H7 (cell line): Measurements from ENCODE around the gene MYRIP. TPM values are rescaled to one million over a fixed set of nuclear protein-coding genes. Genes with fewer than 3 reads are reported as not detected.
"Not testable (repeated sequence)": the region's sequence is repeated elsewhere in the genome, so short reads cannot be mapped to it uniquely, and the experiment has no call there.

Source experiments
- DNase-seq: peaks from one replicate; pipeline ENCODE4 v3.0.0; 2012
- H3K27me3 ChIP-seq: 2 replicates; pipeline ENCODE4 v1.6.0; 2011; ENCODE audit warnings: mild to moderate bottlenecking, low read length; ENCODE audit not compliant: control insufficient read depth, insufficient read depth
- H3K36me3 ChIP-seq: replicated peaks from 2 replicates; pipeline ENCODE4 v1.5.1; 2011; ENCODE audit warnings: low read length; ENCODE audit not compliant: control insufficient read depth, insufficient read depth
- H3K4me3 ChIP-seq: 2 replicates; pipeline ENCODE4 v1.5.1; 2011; ENCODE audit warnings: low read depth, mild to moderate bottlenecking, control low read depth, low read length, moderate library complexity; ENCODE audit not compliant: insufficient read depth
- total RNA-seq: library from RNA; depleted of rRNA; stranded (reverse); fragments of >200 nt; shearing (Covaris generic); gene quantifications from 2 replicates; pipeline ENCODE4 v1.2.3, GENCODE V29; 2014

MYRIP gene
- total RNA-seq, 1 experiment from 2014 or later: 7.8 TPM

- H3K36me3 ChIP-seq, H3K4me3 ChIP-seq, DNase-seq, H3K27me3 ChIP-seq: not testable (repeated sequence)
Measured at GRCh38 chr3:40025892-40026291, 216.5 kb downstream of the MYRIP start.

GRCh38 chr3:40035177-40035576 is 225.8 kb downstream of the MYRIP start:
- no peak for DNase-seq
- H3K4me3 ChIP-seq: no peak overlapping the region
- H3K27me3 ChIP-seq: no peaks in the 10 kb centered on the region
- no peaks in the 10 kb centered on the region for H3K36me3 ChIP-seq

DNA sequence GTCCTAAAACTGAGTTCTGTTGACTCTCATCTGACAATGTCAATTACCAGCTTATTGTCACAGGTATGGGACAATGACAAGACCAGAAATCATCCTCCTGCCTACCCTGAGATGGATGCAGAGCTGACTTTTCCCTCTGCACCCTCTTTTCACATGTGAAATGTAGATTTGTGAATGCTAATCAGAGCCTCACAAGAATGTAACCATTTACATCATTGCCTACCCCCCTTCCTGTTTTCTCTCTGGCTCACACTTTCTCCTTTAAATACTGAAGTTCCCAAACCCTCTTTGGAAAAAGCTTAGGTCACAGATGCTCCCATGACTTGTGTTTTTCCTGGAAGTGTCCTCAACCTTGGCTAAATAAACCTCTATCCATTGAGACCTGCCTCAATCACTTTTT is 228.2 kb downstream of the MYRIP start:
- no peaks in the 10 kb centered on the region for H3K27me3 ChIP-seq
- no peak overlapping the region for H3K4me3 ChIP-seq
- no peaks in the 10 kb centered on the region for H3K36me3 ChIP-seq
- DNase-seq: no peak

- H3K27me3 ChIP-seq: no peaks in the 10 kb centered on the region
- no peak for DNase-seq
- H3K4me3 ChIP-seq: no peak overlapping the region
- H3K36me3 ChIP-seq: no peaks in the 10 kb centered on the region
Measured at GRCh38 chr3:40042752-40043443, 233.5 kb downstream of the MYRIP start.

DNA sequence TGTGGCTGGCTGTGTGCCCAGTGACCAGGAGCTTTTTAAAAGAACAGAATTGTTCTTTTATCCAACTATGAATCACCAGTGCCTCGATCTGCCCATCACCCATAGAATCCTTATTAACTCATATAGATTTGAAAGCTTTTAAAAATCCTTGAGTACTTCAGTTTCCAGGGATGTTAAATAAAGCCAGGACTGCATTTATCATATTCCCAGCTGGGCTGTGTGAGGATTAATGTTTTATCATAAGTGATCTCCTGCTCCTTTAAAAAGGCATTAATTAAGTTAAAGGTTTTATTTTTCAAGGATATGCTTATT is 234.0 kb downstream of the MYRIP start:
- DNase-seq: no peak
- Histone ChIP-seq H3K27me3 (no peaks in the 10 kb centered on the region), H3K4me3 (no peak overlapping the region), H3K36me3 (no peaks in the 10 kb centered on the region)

DNA sequence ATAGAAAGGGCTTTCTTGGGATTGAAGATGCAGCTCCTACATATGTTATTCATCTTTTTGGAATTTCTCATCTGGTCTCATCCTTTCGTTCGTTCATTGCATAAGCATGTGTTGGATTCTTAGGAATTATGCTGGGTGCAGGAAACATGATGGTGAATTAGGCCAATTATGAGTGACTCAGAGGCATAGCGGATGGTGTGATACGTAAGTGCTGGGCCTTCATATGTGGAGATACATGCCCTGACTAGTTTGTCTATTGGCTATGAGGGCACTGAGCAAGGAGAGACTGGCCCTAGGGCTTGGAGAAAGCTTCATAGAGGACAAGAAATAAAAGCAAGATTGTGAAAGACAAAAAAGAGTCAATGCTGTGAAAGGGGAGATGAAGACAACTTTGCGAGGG is 235.1 kb downstream of the MYRIP start:
- DNase-seq: no peak
- no peak overlapping the region for H3K4me3 ChIP-seq
- H3K27me3 ChIP-seq: no peaks in the 10 kb centered on the region
- H3K36me3 ChIP-seq: no peaks in the 10 kb centered on the region

DNA sequence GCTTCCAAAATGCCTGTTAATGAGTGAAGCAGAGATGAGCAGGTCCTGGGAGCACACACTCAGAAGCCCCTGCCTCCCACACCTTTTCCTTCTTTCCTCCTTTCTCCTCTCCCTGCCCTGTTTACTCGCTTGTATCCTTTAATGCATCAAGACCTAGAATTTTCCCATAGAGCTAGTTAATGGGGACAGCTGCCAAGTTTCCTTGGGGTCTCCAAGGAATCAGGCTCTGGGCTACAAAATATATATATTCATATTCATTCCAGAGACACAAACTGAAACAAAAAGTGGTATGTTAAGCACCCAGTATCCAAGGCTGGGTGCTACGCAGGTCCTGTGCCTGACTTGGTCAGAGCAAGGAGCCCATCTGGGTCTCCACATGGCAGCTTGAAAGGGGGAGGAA is 235.6 kb downstream of the MYRIP start:
- no peak for DNase-seq
- Histone ChIP-seq H3K36me3 (no peaks in the 10 kb centered on the region), H3K27me3 (no peaks in the 10 kb centered on the region), H3K4me3 (no peak overlapping the region)

GRCh38 chr3:40046149-40046548 is 236.7 kb downstream of the MYRIP start:
- no peaks in the 10 kb centered on the region for H3K36me3 ChIP-seq
- no peaks in the 10 kb centered on the region for H3K27me3 ChIP-seq
- DNase-seq: no peak
- H3K4me3 ChIP-seq: no peak overlapping the region

DNA sequence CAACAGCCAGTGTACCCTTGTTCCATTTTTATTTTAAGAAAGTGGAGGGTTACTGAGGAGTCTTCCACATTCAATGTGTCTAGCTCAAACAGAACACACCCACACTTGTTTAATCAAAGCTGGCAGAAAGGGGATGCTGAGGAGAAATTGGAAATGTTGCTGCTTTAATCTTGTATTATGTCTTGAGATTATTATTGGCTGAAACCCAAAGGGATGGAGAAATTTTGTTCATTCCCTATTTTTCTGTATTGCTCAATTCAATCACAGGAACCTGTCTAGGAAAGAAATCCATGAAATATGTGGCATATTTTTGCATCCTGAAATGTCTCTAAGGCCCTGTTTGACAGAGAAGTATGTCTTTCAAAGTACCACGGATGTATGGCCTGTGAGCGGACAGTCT is 238.0 kb downstream of the MYRIP start:
- no peaks in the 10 kb centered on the region for H3K36me3 ChIP-seq
- no peak for DNase-seq
- no peak overlapping the region for H3K4me3 ChIP-seq
- no peaks in the 10 kb centered on the region for H3K27me3 ChIP-seq

DNA sequence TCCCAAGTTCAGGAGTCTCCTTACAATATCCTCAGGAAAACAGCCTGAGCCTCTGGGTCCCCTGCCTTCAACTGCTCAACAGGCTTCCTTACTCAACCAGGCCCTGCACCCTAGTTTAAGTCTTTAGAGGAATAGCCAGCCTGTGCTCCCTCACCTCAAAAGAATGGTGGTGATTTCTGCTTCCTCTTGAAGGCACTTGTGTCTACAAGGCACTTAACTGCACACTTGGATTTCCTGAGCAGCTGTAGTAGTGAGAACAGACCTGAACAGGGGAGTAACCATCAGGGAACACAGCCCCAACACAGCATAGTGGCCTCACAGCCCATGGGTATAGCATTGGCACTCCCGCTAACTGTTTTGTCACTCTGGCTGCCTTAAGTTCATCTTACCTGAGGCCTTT is 244.3 kb downstream of the MYRIP start:
- Histone ChIP-seq H3K4me3 (no peak overlapping the region), H3K36me3 (no peaks in the 10 kb centered on the region), H3K27me3 (no peaks in the 10 kb centered on the region)
- no peak for DNase-seq

DNA sequence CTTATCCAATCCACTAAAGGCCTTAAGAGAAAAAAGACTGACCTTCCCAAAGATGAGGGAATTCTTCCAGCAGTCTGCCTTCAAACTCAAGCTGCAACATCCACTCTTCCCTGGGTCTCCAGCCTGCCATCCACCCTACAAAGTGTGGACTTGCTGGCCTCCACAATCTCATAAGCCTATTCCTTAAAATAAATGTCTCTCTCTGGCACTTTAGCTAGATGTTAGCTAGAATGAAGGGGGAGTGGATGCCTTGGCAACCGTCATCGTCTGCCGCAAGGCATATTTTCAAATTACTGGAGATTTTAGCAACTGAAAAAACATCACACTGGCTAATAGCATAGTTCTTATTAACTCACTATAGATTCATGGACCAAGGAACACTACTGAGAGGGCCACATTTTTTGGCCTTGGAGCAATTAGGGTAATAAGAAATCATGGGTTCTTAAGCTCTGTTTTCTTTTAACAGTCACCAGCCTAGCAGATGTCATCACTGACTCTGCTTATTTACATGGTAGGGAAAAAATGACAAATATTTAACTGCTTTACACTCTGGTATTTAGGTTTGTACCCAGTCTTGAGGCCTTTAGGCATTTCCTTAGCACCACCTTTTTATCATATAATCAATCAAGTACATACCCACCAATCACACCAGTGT is 245.3 kb downstream of the MYRIP start:
- DNase-seq: no peak
- Histone ChIP-seq H3K4me3 (no peak overlapping the region), H3K36me3 (no peaks in the 10 kb centered on the region), H3K27me3 (no peaks in the 10 kb centered on the region)

GRCh38 chr3:40055361-40055760 is 246.0 kb downstream of the MYRIP start:
- Histone ChIP-seq H3K27me3 (no peaks in the 10 kb centered on the region), H3K36me3 (no peaks in the 10 kb centered on the region), H3K4me3 (no peak overlapping the region)
- no peak for DNase-seq

DNA sequence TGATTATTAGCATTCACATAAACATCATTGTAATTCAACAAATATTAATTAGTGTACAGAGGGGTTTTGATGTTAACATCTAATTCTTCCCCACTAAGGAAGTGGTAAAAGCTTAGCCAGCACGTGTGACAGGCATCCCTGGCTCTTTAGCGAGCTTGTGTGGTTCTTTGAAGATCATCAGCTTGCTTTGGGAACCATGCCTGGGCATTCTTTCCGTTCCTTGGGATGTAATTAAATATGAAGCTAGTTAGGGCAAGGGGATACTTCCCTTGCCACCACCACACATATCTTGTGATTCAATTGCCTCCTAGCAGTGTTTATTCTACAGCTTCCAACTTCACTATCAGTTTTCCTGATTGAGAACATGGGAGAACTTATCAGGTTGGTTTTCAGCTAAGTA is 246.5 kb downstream of the MYRIP start:
- DNase-seq: no peak
- Histone ChIP-seq H3K4me3 (no peak overlapping the region), H3K36me3 (no peaks in the 10 kb centered on the region), H3K27me3 (no peaks in the 10 kb centered on the region)

DNA sequence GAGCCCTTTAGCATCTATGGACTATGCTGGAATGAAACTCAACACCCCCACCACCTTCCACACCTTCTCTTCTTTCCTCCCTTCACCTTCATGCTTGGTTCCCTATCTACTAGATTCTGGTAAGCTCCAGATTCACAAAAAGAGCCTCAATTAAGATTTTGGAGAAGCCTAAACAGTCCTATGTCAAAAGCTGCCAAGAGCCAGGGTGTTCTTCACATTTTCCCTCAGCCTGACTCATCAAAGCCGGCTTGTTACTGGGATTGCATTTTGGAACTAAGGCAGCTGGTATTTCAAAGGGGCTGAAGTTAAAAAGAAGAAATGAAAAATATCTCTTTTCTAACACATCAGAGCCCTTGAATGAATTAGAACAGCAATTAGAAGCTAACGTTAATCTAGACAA is 247.7 kb downstream of the MYRIP start:
- Histone ChIP-seq H3K27me3 (no peaks in the 10 kb centered on the region), H3K36me3 (no peaks in the 10 kb centered on the region), H3K4me3 (no peak overlapping the region)
- no peak for DNase-seq

GRCh38 chr3:40057786-40058185 is 248.4 kb downstream of the MYRIP start:
- DNase-seq: no peak
- Histone ChIP-seq H3K27me3 (no peaks in the 10 kb centered on the region), H3K36me3 (no peaks in the 10 kb centered on the region), H3K4me3 (no peak overlapping the region)

- no peaks in the 10 kb centered on the region for H3K27me3 ChIP-seq
- H3K4me3 ChIP-seq: no peak overlapping the region
- no peak for DNase-seq
- H3K36me3 ChIP-seq: no peaks in the 10 kb centered on the region
Measured at GRCh38 chr3:40068636-40069035, 259.2 kb downstream of the MYRIP start.
